Measurements from ENCODE around the gene RPRD1A.

DNA sequence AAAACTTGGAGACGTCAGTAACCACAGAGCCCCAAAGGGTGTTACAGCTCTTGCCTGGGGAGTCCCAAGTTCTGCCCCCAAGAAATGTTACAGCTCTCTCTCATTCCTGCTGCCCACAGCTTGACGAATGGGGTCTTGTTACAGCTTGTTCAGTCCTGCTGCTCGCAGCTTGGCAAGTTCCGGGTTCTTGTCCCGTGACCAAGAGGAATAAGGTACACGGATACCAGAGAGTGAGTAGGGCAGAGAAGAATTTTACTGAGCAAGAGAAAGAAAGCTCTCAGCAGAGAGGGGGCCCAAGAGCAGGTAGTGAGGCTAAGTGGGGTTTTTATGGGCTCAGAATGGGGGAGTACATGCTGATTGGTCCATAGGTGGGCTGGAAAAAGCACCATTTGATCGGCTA, 34.6 kb upstream of the RPRD1A start:
- TF ChIP-seq POLR2AphosphoS5 (IDR thresholded peaks at IDR 0.05; ENCODE audit: low read depth, low read length) (no peak), POLR2A (IDR thresholded peaks at IDR 0.05; ENCODE audit: low read depth, low read length) (no peak), TAF1 (IDR thresholded peaks at IDR 0.05; ENCODE audit: low read depth, low read length) (no peak)
